ENCODE measurements around the gene KCNIP2. TPM values are rescaled to one million over a fixed set of nuclear protein-coding genes. Genes with fewer than 3 reads are reported as not detected.

Gene KCNIP2
- total RNA-seq, 1 experiment from 2014 or later: 3.0 TPM

GRCh38 chr10:101826852-101827434 is 16.7 kb downstream of the KCNIP2 start:
- no peak overlapping the region for H2BK20ac ChIP-seq (ENCODE audit: low read depth, low read length, poor library complexity, severe bottlenecking)
- H2BK15ac ChIP-seq (ENCODE audit: low read depth, low read length): no peak overlapping the region
- H2AFZ ChIP-seq (ENCODE audit: low read length): no peak overlapping the region
- 0 out of 7 replicates have a peak overlapping the region, but pooled peaks of 1 of the 3 experiments have one; percentile 27 for H3K27ac Mint-ChIP-seq
- no peak overlapping the region for H3K56ac ChIP-seq (ENCODE audit: insufficient read length, low read depth, low read length)
- H2BK120ac ChIP-seq (ENCODE audit: low read depth, low read length, poor library complexity, severe bottlenecking): no peak overlapping the region
- no peak overlapping the region for H2AK5ac ChIP-seq (ENCODE audit: insufficient read length, low read length)
- no CpG with 5 or more reads among the region's 5 CpGs for WGBS (ENCODE audit: extremely low coverage, insufficient read length, low lambda C conversion rate)
- H3K27me3 Mint-ChIP-seq (ENCODE audit: low read depth): peaks cover 5% of the 10 kb centered on the region
- no peak overlapping the region for H3K9ac ChIP-seq (ENCODE audit: extremely low read depth, insufficient read length, low read length)
- H3K18ac ChIP-seq (ENCODE audit: insufficient read length, low read depth, low read length): no peak overlapping the region
- H3K23me2 ChIP-seq (ENCODE audit: insufficient read length, low read depth, low read length, poor library complexity, severe bottlenecking): peaks cover 19% of the 10 kb centered on the region
- H3T11ph ChIP-seq (ENCODE audit: low read length): no peak overlapping the region
- no peak overlapping the region for H3K4me2 ChIP-seq (ENCODE audit: insufficient read depth, insufficient read length, low read length)
- no peak overlapping the region for H2BK5ac ChIP-seq (ENCODE audit: insufficient read length, low read length)
- H3K79me2 ChIP-seq (ENCODE audit: insufficient read depth, low read length): no peaks in the 10 kb centered on the region
- TF ChIP-seq CTCF (conservative IDR thresholded peaks at IDR 0.05): no peak
- no peak overlapping the region; the same call in 1 of the 2 replicates for H3K14ac ChIP-seq (ENCODE audit: insufficient read depth, low read length)
- no peak overlapping the region for H4K5ac ChIP-seq (ENCODE audit: insufficient read length, low read depth, low read length)
- H3K79me1 ChIP-seq (ENCODE audit: insufficient read depth, low read depth, low read length, poor library complexity, severe bottlenecking): no peaks in the 10 kb centered on the region
- H4K8ac ChIP-seq (replicated peaks; ENCODE audit: insufficient read length, low read depth, low read length): no peak overlapping the region
- H3K36me3 Mint-ChIP-seq (ENCODE audit: insufficient read depth in 1 of 3, low read depth in 3 of 3): peaks cover 4 to 9% (median 6%) of the 10 kb centered on the region in 3 experiments; a peak in 6 of 7 replicates
- H3K4me1 Mint-ChIP-seq: peaks cover 18 to 23% of the 10 kb centered on the region in 2 experiments
- no peak overlapping the region for H3K4me3 Mint-ChIP-seq
- H3K27me3 ChIP-seq (ENCODE audit: insufficient read depth, low read length): no peaks in the 10 kb centered on the region
- H3K9me3 ChIP-seq (ENCODE audit: control insufficient read depth, low read depth, low read length): no peaks in the 10 kb centered on the region
- H4K91ac ChIP-seq (ENCODE audit: insufficient read length, low read depth, low read length): no peak overlapping the region
- no peak overlapping the region for H3K4ac ChIP-seq (ENCODE audit: low read depth, low read length)
- no peak for DNase-seq
- no peak overlapping the region for H3K27ac ChIP-seq (ENCODE audit: insufficient read length, low read depth, low read length)
- peaks cover 6% of the 10 kb centered on the region; the same call in 1 of the 2 replicates for H3K4me1 ChIP-seq (ENCODE audit: insufficient read depth, low read length)
- peaks cover 3% of the 10 kb centered on the region for H4K20me1 ChIP-seq (ENCODE audit: control insufficient read depth, insufficient read depth, insufficient read length)
- H2BK12ac ChIP-seq (ENCODE audit: insufficient read length, low read depth, low read length): no peak overlapping the region
- no peak overlapping the region for H3K23ac ChIP-seq (ENCODE audit: insufficient read length, low read depth, low read length)
- H3K9me3 Mint-ChIP-seq: no peaks in the 10 kb centered on the region

Measured in H9 (cell line).